ENCODE measurements around the gene BAHD1. TPM values are rescaled to one million over a fixed set of nuclear protein-coding genes. Genes with fewer than 3 reads are reported as not detected.

The BAHD1 gene
- total RNA-seq, 1 experiment from 2014 or later: 40.6 TPM

DNA sequence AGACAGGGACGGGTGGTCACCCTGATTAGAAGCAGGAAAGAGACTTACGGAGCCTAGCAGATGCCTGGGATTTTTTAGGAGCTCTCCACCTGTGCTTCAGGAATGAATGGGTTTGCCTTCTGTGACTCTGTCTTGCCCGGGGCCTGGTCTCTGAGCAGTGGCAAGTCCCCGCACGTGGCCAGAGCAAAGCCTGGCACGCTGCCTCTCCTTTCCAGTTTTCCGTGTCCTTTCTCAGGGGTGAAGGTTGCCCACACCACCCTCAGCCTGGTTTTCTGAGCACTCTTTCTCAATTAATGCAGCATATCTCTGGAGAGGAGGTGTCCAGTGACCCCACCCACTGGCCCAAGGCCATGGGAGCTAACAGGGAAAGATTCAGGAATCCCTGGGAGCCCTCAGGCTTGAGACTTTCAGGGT lies 15.6 kb downstream of the BAHD1 start:
- no TSS peak for BruUV-seq (replicated peaks)
- intact Hi-C loops (cut with micrococcal nuclease; ENCODE audit: unreplicated experiment) (no loop called here), in situ Hi-C loops (cut with HindIII; ENCODE audit: low pct_unique_long_range_greater_than_20kb, low sequenced_read_pairs) (no loop called here)
- TF ChIP-seq TCF7L2 (IDR thresholded peaks at IDR 0.05; ENCODE audit: low read depth, low read length) (no peak), SIN3A (IDR thresholded peaks at IDR 0.05; ENCODE audit: borderline replicate concordance, insufficient read depth, low read depth, low read length) (no peak), POLR2AphosphoS5 (IDR thresholded peaks at IDR 0.05; ENCODE audit: low read depth, low read length) (no peak)
- TF ChIP-seq, protein P1, sequence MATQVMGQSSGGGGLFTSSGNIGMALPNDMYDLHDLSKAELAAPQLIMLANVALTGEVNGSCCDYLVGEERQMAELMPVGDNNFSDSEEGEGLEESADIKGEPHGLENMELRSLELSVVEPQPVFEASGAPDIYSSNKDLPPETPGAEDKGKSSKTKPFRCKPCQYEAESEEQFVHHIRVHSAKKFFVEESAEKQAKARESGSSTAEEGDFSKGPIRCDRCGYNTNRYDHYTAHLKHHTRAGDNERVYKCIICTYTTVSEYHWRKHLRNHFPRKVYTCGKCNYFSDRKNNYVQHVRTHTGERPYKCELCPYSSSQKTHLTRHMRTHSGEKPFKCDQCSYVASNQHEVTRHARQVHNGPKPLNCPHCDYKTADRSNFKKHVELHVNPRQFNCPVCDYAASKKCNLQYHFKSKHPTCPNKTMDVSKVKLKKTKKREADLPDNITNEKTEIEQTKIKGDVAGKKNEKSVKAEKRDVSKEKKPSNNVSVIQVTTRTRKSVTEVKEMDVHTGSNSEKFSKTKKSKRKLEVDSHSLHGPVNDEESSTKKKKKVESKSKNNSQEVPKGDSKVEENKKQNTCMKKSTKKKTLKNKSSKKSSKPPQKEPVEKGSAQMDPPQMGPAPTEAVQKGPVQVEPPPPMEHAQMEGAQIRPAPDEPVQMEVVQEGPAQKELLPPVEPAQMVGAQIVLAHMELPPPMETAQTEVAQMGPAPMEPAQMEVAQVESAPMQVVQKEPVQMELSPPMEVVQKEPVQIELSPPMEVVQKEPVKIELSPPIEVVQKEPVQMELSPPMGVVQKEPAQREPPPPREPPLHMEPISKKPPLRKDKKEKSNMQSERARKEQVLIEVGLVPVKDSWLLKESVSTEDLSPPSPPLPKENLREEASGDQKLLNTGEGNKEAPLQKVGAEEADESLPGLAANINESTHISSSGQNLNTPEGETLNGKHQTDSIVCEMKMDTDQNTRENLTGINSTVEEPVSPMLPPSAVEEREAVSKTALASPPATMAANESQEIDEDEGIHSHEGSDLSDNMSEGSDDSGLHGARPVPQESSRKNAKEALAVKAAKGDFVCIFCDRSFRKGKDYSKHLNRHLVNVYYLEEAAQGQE (IDR thresholded peaks at IDR 0.05; ENCODE audit: insufficient read depth in 1 of 2, low read depth in 2 of 2, low read length in 1 of 2): no peak
- TF ChIP-seq, protein P2, sequence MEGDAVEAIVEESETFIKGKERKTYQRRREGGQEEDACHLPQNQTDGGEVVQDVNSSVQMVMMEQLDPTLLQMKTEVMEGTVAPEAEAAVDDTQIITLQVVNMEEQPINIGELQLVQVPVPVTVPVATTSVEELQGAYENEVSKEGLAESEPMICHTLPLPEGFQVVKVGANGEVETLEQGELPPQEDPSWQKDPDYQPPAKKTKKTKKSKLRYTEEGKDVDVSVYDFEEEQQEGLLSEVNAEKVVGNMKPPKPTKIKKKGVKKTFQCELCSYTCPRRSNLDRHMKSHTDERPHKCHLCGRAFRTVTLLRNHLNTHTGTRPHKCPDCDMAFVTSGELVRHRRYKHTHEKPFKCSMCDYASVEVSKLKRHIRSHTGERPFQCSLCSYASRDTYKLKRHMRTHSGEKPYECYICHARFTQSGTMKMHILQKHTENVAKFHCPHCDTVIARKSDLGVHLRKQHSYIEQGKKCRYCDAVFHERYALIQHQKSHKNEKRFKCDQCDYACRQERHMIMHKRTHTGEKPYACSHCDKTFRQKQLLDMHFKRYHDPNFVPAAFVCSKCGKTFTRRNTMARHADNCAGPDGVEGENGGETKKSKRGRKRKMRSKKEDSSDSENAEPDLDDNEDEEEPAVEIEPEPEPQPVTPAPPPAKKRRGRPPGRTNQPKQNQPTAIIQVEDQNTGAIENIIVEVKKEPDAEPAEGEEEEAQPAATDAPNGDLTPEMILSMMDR (IDR thresholded peaks at IDR 0.05): no peak
- ChIA-PET POLR2A (no interaction called here), CTCF (interaction anchor here (1.3 kb wide), 1 partner anchor 16 kb away, joined by 3 read pairs; the partner anchor contains the start of gene BAHD1)
- Histone ChIP-seq H3K27me3 (ENCODE audit: control insufficient read depth, insufficient read depth, low read length) (no peaks in the 10 kb centered on the region), H3K27ac (ENCODE audit: low read length) (no peak overlapping the region), H3K4me1 (ENCODE audit: control insufficient read depth, insufficient read depth, low read length) (peaks cover 31% of the 10 kb centered on the region), H3K9me3 (ENCODE audit: control insufficient read depth, insufficient read depth, low read depth, low read length) (no peaks in the 10 kb centered on the region), H3K4me3 (ENCODE audit: low read depth in 2 of 2, low read length in 2 of 2) (no peak overlapping the region), H3K36me3 (ENCODE audit: control insufficient read depth, insufficient read depth, low read length) (no peaks in the 10 kb centered on the region)
- DNase-seq (ENCODE audit: low read depth, low spot score): no peak
- no peak for ATAC-seq

DNA sequence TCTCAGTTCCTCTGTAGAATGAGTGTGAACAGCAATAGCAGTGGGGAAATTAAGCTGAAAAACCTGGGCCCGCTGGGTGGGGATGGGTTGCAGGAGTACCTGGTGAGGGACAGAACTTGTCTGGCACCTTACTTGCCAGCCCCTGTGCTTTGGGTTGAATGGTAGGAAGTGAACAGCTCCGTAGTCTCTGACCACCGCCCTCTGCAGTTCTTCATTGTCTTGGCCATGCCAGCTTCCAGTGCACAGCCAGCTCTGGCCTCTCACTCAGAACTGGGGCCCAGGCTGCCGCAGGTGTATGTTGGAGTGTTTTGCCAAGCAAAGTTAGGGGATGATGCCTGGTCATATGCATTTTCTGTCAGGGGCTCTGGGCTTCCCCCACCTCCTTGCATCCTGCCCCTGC lies 16.0 kb downstream of the BAHD1 start:
- intact Hi-C loops (cut with micrococcal nuclease; ENCODE audit: unreplicated experiment) (no loop called here), in situ Hi-C loops (cut with HindIII; ENCODE audit: low pct_unique_long_range_greater_than_20kb, low sequenced_read_pairs) (no loop called here)
- no peak overlapping the region for H3K27ac ChIP-seq (ENCODE audit: low read length)
- ChIA-PET CTCF (interaction anchor here (1.3 kb wide), 1 partner anchor 16 kb away, joined by 3 read pairs; the partner anchor contains the start of gene BAHD1), POLR2A (no interaction called here)
- no TSS peak for BruUV-seq (replicated peaks)
- DNase-seq (ENCODE audit: low read depth, low spot score) (no peak), ATAC-seq (no peak)
- TF ChIP-seq POLR2AphosphoS5 (IDR thresholded peaks at IDR 0.05; ENCODE audit: low read depth, low read length) (no peak), SIN3A (IDR thresholded peaks at IDR 0.05; ENCODE audit: borderline replicate concordance, insufficient read depth, low read depth, low read length) (no peak)
- H3K4me1 ChIP-seq (ENCODE audit: control insufficient read depth, insufficient read depth, low read length): peaks cover 27% of the 10 kb centered on the region
- H3K4me3 ChIP-seq (ENCODE audit: low read depth in 2 of 2, low read length in 2 of 2): no peak overlapping the region
- no peaks in the 10 kb centered on the region for H3K27me3 ChIP-seq (ENCODE audit: control insufficient read depth, insufficient read depth, low read length)
- no peaks in the 10 kb centered on the region for H3K36me3 ChIP-seq (ENCODE audit: control insufficient read depth, insufficient read depth, low read length)
- H3K9me3 ChIP-seq (ENCODE audit: control insufficient read depth, insufficient read depth, low read depth, low read length): no peaks in the 10 kb centered on the region

DNA sequence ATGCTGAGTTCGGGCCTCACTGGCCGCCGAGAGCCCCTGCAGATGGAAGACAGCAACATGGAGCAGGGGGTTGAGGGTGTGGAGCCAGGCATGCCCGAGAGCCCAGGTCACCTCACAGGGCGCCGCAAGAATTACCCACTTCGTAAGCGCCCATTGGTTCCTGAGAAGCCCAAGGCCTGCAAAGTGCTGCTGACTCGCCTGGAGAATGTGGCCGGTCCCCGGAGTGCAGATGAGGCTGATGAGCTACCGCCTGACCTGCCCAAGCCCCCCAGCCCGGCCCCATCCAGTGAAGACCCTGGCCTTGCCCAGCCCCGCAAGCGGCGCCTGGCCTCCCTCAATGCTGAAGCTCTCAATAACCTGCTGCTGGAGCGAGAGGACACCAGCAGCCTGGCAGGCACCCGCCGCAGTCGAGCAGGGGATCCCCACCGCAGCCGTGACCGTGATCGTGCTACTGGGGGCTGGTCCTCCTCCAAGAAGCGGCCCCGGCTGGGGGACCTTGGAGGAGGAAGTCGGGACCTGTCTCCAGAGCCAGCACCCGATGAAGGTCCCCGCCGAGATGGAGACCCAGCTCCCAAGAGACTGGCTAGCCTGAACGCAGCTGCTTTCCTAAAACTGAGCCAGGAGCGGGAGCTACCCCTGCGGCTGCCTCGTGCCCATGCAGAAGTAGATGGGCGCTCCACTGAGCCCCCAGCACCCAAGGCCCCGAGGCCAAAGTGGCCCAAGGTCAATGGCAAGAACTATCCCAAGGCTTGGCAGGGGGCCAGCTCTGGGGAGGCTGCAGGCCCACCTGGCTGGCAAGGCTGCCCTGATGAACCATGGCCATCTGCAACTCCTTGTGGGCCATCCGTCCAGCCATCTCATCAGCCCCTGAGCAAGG lies 18.0 kb downstream of the BAHD1 start:
- Histone ChIP-seq H3K9me3 (ENCODE audit: control insufficient read depth, insufficient read depth, low read depth, low read length) (no peaks in the 10 kb centered on the region), H3K36me3 (ENCODE audit: control insufficient read depth, insufficient read depth, low read length) (no peaks in the 10 kb centered on the region), H3K4me3 (ENCODE audit: low read depth in 2 of 2, low read length in 2 of 2) (no peak overlapping the region), H3K27ac (ENCODE audit: low read length) (no peak overlapping the region), H3K4me1 (ENCODE audit: control insufficient read depth, insufficient read depth, low read length) (peaks cover 17% of the 10 kb centered on the region), H3K27me3 (ENCODE audit: control insufficient read depth, insufficient read depth, low read length) (no peaks in the 10 kb centered on the region)
- DNase-seq (ENCODE audit: low read depth, low spot score) (no peak), ATAC-seq (no peak)
- POLR2A ChIA-PET: no interaction called here
- no TSS peak for BruUV-seq (replicated peaks)
- intact Hi-C loops (cut with micrococcal nuclease; ENCODE audit: unreplicated experiment): no loop called here
- in situ Hi-C loops (cut with HindIII; ENCODE audit: low pct_unique_long_range_greater_than_20kb, low sequenced_read_pairs): no loop called here
- CTCF ChIA-PET: no interaction called here
- TF ChIP-seq POLR2AphosphoS5 (IDR thresholded peaks at IDR 0.05; ENCODE audit: low read depth, low read length): no peak
- TF ChIP-seq, protein P2 (IDR thresholded peaks at IDR 0.05): no peak
- no peak for TF ChIP-seq SIN3A (IDR thresholded peaks at IDR 0.05; ENCODE audit: borderline replicate concordance, insufficient read depth, low read depth, low read length)
- TF ChIP-seq, protein P1 (IDR thresholded peaks at IDR 0.05; ENCODE audit: insufficient read depth in 1 of 2, low read depth in 2 of 2, low read length in 1 of 2): no peak
- TF ChIP-seq TCF7L2 (IDR thresholded peaks at IDR 0.05; ENCODE audit: low read depth, low read length): no peak

Data from Panc1 (cell line).